A673 (cell line): ENCODE data around the gene ECI1. TPM values are rescaled to one million over a fixed set of nuclear protein-coding genes. Genes with fewer than 3 reads are reported as not detected.

Experiments used
- BruUV-seq: library from RNA; stranded (reverse); fragments of 400-500 nt; replicated peaks from 2 replicates; lab custom pipeline; 2021; lab: Mats Ljungman, UMichigan
- CTCF ChIA-PET: fragments of 300-600 bp; sonication (Branson Sonifier 250); formaldehyde crosslinking; loops from one replicate; lab custom pipeline; 2022; ENCODE audit warnings: antibody characterized with exemption; lab: Charles Lee
- POLR2A ChIA-PET: fragments of 300-600 bp; sonication (Branson Sonifier 250); formaldehyde crosslinking; loops from one replicate; lab custom pipeline; 2022; ENCODE audit warnings: antibody characterized with exemption; ENCODE audit not compliant: low non-redundant PET; lab: Charles Lee
- DNase-seq: peaks from one replicate; pipeline ENCODE4 v3.0.0-alpha.2; 2015; ENCODE audit warnings: low spot score
- H3K27ac ChIP-seq: fragments of 200-600 bp; sonication (generic); 2 replicates; pipeline ENCODE4 v1.5.1; 2016; ENCODE audit warnings: mixed run types, low read depth, mild to moderate bottlenecking, mixed read lengths, antibody characterized with exemption, low read length; ENCODE audit not compliant: poor library complexity, severe bottlenecking
- H3K27me3 ChIP-seq: fragments of 200-600 bp; sonication (generic); replicated peaks from 2 replicates; pipeline ENCODE4 v1.6.1; 2017; ENCODE audit warnings: mixed run types, low read depth, mild to moderate bottlenecking, mixed read lengths, antibody characterized with exemption, low read length; ENCODE audit not compliant: insufficient read depth, poor library complexity
- H3K36me3 ChIP-seq: fragments of 200-600 bp; sonication (generic); 2 replicates; pipeline ENCODE4 v1.6.1; 2016; ENCODE audit warnings: mixed run types, mild to moderate bottlenecking, mixed read lengths, antibody characterized with exemption, low read length; ENCODE audit not compliant: insufficient read depth, poor library complexity, severe bottlenecking
- H3K4me1 ChIP-seq: fragments of 200-600 bp; sonication (generic); 2 replicates; pipeline ENCODE4 v1.6.1; 2017; ENCODE audit warnings: mixed run types, mild to moderate bottlenecking, mixed read lengths, antibody characterized with exemption, low read length; ENCODE audit not compliant: insufficient read depth, poor library complexity, severe bottlenecking
- H3K4me3 ChIP-seq: fragments of 200-600 bp; sonication (generic); 2 replicates; pipeline ENCODE4 v1.5.1; 2016; ENCODE audit warnings: low read depth, mixed run types, mild to moderate bottlenecking, mixed read lengths, low read length; ENCODE audit not compliant: poor library complexity, severe bottlenecking
- H3K9me3 ChIP-seq: fragments of 200-600 bp; sonication (generic); 2 replicates; pipeline ENCODE4 v1.6.1; 2016; ENCODE audit warnings: mixed run types, low read depth, mild to moderate bottlenecking, mixed read lengths, antibody characterized with exemption, low read length; ENCODE audit not compliant: poor library complexity, severe bottlenecking
- CTCF ChIP-seq: fragments of 300-800, 200-600 bp; sonication (generic); conservative IDR thresholded peaks from 2 replicates; pipeline ENCODE4 v1.5.1; 2017; ENCODE audit warnings: low read depth, mild to moderate bottlenecking, antibody characterized with exemption, low read length, moderate library complexity, mixed read lengths
- EZH2 ChIP-seq: fragments of 200-600 bp; sonication (generic); IDR thresholded peaks from 2 replicates; pipeline ENCODE4 v1.6.1; 2017; ENCODE audit warnings: borderline replicate concordance, low read depth, mild to moderate bottlenecking, mixed read lengths, antibody characterized with exemption, low read length; ENCODE audit not compliant: poor library complexity, severe bottlenecking
- intact Hi-C: fragments of 100-400 bp; cut with micrococcal nuclease; formaldehyde crosslinking; loops from one replicate; pipeline ENCODE4 v1.10.0; 2022; ENCODE audit not compliant: unreplicated experiment
- total RNA-seq: library from RNA; stranded (reverse); gene quantifications from 2 replicates; pipeline ENCODE4 v1.2.3, GENCODE V29; 2021

The ECI1 gene
- total RNA-seq, 1 experiment from 2014 or later, result 55.3 TPM

GRCh38 chr16:2285731-2286191 lies 34.4 kb upstream of the ECI1 start:
- no peak overlapping the region for H3K27ac ChIP-seq
- no TSS peak for BruUV-seq
- H3K4me1 ChIP-seq, result no peaks in the 10 kb centered on the region
- intact Hi-C loops, result no loop called here
- H3K36me3 ChIP-seq, result no peaks in the 10 kb centered on the region
- no peak for DNase-seq
- H3K27me3 ChIP-seq, result no peaks in the 10 kb centered on the region
- no peaks in the 10 kb centered on the region for H3K9me3 ChIP-seq
- no peak overlapping the region for H3K4me3 ChIP-seq
- TF ChIP-seq CTCF, result no peak
- no peak for TF ChIP-seq EZH2
- POLR2A ChIA-PET, result no interaction called here
- CTCF ChIA-PET, result no interaction called here

- Histone ChIP-seq H3K9me3 (no peaks in the 10 kb centered on the region), H3K36me3 (no peaks in the 10 kb centered on the region), H3K27me3 (no peaks in the 10 kb centered on the region), H3K4me1 (no peaks in the 10 kb centered on the region), H3K27ac (no peak overlapping the region), H3K4me3 (no peak overlapping the region)
- TF ChIP-seq CTCF, result no peak
- TF ChIP-seq EZH2, result no peak
- intact Hi-C loops, result no loop called here
- no peak for DNase-seq
- no TSS peak for BruUV-seq
- POLR2A ChIA-PET, result no interaction called here
- CTCF ChIA-PET, result no interaction called here
Observed at GRCh38 chr16:2284797-2285576, 33.6 kb upstream of the ECI1 start.

GRCh38 chr16:2284001-2284770 lies 32.8 kb upstream of the ECI1 start:
- DNase-seq, result no peak
- no peak for TF ChIP-seq CTCF
- TF ChIP-seq EZH2, result no peak
- Histone ChIP-seq H3K36me3 (no peaks in the 10 kb centered on the region), H3K27me3 (no peaks in the 10 kb centered on the region), H3K4me3 (no peak overlapping the region), H3K9me3 (no peaks in the 10 kb centered on the region), H3K4me1 (no peaks in the 10 kb centered on the region), H3K27ac (no peak overlapping the region)
- CTCF ChIA-PET, result no interaction called here
- intact Hi-C loops, result no loop called here
- POLR2A ChIA-PET, result no interaction called here
- no TSS peak for BruUV-seq
